Stimulated activated CD8-positive, alpha-beta memory T cell treated with anti-CD3 and anti-CD28 coated beads, Interleukin-15, amount 100 ng/mL, for 1 hour (primary cell): Measurements from ENCODE around the gene CPEB4.

Source experiments
- DNase-seq: peaks from one replicate; pipeline ENCODE4 v3.0.0-alpha.2; 2020; ENCODE audit warnings: low read depth

The CPEB4 gene

DNA sequence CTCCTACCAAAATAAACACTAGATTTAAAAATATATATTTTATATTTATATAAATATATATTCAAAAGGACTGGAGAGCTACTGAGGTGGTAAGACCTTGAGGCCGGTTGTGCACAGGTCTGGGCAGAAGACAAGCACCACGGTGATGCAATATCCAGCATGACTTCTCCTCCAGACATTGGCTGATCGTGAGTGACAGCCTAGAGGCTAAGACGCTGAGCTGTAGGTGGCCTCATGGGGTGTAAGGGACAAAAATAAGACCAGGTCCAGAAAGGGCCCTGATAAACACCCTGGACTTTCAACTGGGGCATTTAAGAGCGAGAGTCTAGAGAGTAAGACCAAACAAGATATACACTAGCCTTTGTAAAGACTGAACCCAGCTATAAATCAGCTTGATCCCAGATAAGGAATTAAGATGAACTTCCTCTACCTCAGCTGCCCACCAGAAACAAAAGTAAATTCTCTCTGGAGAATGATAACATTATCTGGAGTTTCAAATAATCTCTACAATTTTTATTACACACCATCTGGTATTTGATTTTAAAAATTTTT, 86.6 kb downstream of the CPEB4 start:
- no peak for DNase-seq

GRCh38 chr5:173981185-173981761, 93.1 kb downstream of the CPEB4 start:
- DNase-seq = no peak

GRCh38 chr5:173984218-173984617, 96.1 kb downstream of the CPEB4 start:
- no peak for DNase-seq

- DNase-seq = no peak
These were observed 100.6 kb downstream of the CPEB4 start, which contains the start of gene C5orf47 for GRCh38 chr5:173988554-173989431. Gene C5orf47 (plus strand): TSS chr5:173989170. CDS start chr5:173989264, 94 bp downstream.

DNA sequence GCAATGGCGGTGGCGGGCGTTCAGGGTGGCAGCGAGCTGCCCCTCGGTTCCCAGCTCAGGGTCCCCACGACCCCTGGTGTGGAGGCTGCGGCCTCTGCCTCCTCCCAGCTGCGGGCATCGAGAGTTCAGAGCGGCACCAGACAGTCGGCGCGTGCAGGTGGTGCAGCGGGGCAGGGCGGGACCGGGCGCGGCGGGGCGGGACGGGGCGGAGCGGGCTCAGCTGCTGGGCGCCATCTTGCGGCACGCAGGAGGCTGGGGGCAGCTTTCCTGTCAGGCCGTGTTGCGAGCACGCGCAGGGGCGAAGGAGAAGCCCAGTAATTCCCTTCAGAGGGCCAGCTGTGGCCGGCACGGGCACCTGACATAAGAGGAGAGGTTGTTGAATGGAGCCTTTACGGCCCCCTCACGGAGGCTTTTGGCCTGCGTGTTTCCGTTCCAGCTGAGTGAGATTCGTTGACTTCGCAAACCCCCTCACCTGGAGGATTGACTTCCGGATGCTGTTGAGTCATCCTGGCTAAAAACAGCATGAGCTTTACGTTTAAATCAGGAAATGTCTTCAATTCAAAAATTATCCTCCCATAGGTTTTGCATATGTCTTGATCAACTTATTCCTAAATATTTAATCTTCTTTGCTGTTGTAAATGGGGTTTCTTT, 101.4 kb downstream of the CPEB4 start:
- no peak for DNase-seq

DNA sequence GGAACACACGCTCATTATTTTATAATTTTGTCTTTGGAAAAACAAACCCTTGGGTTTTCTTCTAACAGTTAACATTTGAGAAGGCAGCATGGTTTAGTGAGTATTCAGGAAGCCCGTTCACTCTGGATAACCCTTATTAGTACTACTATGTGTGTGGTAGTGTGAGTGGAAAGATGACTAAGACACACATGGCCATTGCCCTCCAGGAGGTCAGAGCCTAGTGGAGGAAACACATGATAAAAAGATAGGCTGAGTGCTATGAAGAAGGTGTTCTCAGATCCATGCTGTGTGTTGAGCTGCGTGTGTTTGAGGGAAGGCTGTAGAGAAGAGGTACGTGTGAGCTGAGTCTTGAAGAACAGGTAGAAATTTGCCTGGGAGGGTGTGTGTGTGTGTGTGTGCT, 109.2 kb downstream of the CPEB4 start:
- DNase-seq = no peak

DNA sequence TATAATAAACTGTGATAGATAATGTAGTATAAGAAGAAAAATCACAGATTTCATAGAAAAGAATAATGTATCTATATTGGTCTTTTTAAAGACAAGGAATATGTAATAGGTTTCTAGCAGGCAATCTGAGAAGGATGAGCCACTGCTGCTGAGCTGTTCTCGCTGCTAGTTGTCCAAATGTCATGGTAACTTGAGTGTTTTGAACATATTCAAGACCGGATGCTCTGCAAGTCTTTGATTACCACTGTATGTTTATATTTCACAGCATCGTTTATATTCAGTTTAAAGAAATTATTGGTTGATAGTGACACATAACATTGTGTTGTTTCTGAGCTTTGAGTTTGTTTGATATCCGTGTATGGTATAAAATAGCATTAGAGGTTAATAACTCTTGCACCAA, 110.4 kb downstream of the CPEB4 start:
- DNase-seq = no peak

DNA sequence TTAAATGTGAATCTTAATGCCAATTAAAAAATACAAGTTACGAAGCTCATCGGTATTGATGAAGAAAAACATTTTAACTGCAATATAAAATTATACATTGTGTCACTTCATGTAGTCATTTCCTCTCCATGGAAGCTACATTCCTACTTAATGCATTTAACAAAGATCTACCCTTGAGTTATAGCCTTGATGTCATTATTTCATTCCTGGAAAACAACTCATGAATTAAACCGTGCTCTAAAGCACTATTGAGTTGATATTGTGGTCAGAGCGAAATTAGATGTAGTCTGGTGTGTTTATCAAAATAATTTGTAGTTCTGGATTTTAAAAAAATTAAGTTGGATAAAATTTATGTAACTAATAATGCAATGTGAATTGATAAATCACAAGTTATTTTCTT, 111.9 kb downstream of the CPEB4 start:
- DNase-seq = no peak

DNA sequence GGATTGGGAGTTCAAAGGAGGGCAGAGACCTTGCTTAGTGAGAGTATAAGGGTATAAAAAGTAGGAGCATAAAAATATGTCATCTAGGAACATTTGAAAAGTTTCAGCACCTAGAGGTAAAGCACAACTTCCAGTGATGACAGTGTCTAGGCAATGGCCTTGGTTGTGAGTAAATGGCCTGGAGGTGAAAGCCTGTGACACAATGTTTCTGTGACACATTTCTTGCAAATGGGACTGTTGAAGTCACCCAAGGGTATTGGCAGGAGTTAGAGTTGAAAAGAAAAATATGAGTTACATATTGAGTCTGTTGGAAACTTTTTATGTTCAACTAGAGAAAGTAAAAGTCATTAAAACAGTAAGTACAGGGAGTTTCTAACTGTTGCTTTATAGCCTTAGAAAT, 115.6 kb downstream of the CPEB4 start:
- no peak for DNase-seq

DNA sequence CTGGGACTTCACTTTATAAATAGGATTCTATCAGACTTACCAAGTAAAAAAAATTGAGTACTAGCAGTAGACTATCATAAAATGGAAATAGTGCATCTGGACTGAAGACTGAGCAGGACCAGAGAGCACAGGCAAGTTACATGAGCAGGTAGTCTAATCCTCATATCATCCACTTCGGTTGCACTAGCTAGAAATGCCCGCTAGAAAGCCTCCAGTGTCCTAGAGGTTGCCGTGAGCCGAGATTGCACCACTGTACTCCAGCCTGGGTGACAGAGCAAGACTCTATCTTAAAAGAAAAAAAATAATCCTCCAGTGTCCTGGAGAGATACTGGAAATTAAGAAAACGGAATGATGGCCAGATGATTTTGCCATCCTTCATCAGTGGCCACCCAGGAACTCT, 120.8 kb downstream of the CPEB4 start:
- DNase-seq = no peak

- no peak for DNase-seq
These were observed 122.2 kb downstream of the CPEB4 start for GRCh38 chr5:174010365-174010764.

DNA sequence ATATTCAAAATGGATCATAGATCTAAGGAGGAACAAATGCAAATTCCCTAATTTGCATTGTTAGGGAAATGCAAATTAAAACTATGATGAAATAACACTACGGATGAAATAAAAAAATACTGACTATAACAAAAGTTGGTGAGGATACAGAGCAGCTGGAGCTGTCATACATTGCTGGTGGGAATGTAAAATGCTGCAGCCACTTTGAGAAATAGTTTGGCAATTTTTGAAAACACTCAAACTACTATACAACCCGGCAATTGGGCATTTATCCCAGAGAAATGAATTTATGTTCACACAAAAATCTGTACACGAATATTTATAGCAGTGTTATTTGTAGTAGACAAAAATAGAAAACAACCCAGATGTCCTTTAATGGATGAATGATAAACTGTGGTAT, 123.3 kb downstream of the CPEB4 start:
- DNase-seq = no peak
